Heart left ventricle (tissue), 13 donors: ENCODE results near the gene BAZ1B.

Experiments used
- POLR2A ChIP-seq, 2 donors: fragments of 450-650 bp; IDR thresholded peaks; one replicate each; pipeline ENCODE4 v1.6.1; 2017; ENCODE audit warnings: antibody characterized with exemption in 2 of 2, mild to moderate bottlenecking in 2 of 2, moderate library complexity in 2 of 2
- TF ChIP-seq, protein P1 (sequence below), 12 donors: fragments of 200-600 bp; sonication (generic) in 4 of 12; IDR thresholded peaks; one replicate each; pipeline versions ENCODE4 v1.5.0 to v1.8.0; 2018 to 2022; ENCODE audit warnings: antibody characterized with exemption in 12 of 12, mild to moderate bottlenecking in 5 of 12
- donor health status: ischemic (EF 13 %, LVEDD 7.1; RV severe dilation, severe dysfunction).
- donor health status: DM: no; HTN: yes; CAD: no.
- donor health status: DM: no; HTN: no; CAD: no.
- donor health status: ischemic (EF 25% LVEDD 6.9; RV normal size, moderate dysfunction).
- donor health status: ischemic (EF 25% LVEDD 5.7; RV mildly dilated, moderate dysfunction).
- donor health status: ischemic (EF 35%, LVEDD 5.7; RV mildly dilated, moderate dysfunction).
- donor health status: nonischemic (EF 11% LVEDD 7.7; RV severe dilation, severe dysfunction).
- donor health status: DM: yes; HTN: yes; CAD: no.
- donor health status: PGD.
- donor health status: ischemic (EF 29% LVEDD 5.4; RV normal size, mild dysfunction).
- donor health status: nonischemic (EF 23%, LVEDD 6.1; RV moderate dilation, normal function).

- TF ChIP-seq, protein P1, sequence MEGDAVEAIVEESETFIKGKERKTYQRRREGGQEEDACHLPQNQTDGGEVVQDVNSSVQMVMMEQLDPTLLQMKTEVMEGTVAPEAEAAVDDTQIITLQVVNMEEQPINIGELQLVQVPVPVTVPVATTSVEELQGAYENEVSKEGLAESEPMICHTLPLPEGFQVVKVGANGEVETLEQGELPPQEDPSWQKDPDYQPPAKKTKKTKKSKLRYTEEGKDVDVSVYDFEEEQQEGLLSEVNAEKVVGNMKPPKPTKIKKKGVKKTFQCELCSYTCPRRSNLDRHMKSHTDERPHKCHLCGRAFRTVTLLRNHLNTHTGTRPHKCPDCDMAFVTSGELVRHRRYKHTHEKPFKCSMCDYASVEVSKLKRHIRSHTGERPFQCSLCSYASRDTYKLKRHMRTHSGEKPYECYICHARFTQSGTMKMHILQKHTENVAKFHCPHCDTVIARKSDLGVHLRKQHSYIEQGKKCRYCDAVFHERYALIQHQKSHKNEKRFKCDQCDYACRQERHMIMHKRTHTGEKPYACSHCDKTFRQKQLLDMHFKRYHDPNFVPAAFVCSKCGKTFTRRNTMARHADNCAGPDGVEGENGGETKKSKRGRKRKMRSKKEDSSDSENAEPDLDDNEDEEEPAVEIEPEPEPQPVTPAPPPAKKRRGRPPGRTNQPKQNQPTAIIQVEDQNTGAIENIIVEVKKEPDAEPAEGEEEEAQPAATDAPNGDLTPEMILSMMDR (IDR thresholded peaks at IDR 0.05): no peak
- TF ChIP-seq POLR2A (IDR thresholded peaks at IDR 0.05): no peak
Observed at GRCh38 chr7:73429215-73429614, 92.9 kb downstream of the BAZ1B start.
